Progenitor cell of endocrine pancreas (in vitro differentiated cells): ENCODE results near the gene HMCN2. TPM values are rescaled to one million over a fixed set of nuclear protein-coding genes. Genes with fewer than 3 reads are reported as not detected.
"Not testable (repeated sequence)": the region's sequence is repeated elsewhere in the genome, so short reads cannot be mapped to it uniquely, and the experiment has no call there.

Experiments used
- DNase-seq: peaks from one replicate; pipeline ENCODE4 v3.0.0; 2021; ENCODE audit warnings: low spot score; ENCODE audit not compliant: unreplicated experiment
- H3K27ac Mint-ChIP-seq: 2 replicates; pipeline ENCODE4 v1.8.0; 2021; ENCODE audit warnings: mild to moderate bottlenecking, moderate library complexity, mixed read lengths
- H3K27me3 Mint-ChIP-seq: 2 replicates; pipeline ENCODE4 v1.8.0; 2021; ENCODE audit warnings: mixed read lengths
- H3K36me3 Mint-ChIP-seq: 2 replicates; pipeline ENCODE4 v1.8.0; 2022; ENCODE audit warnings: mixed read lengths; ENCODE audit not compliant: insufficient read depth
- H3K4me1 Mint-ChIP-seq: 2 replicates; pipeline ENCODE4 v1.8.0; 2021; ENCODE audit warnings: low read depth, mixed read lengths
- H3K4me3 Mint-ChIP-seq: 2 replicates; pipeline ENCODE4 v1.8.0; 2021; ENCODE audit warnings: low read depth, mild to moderate bottlenecking, moderate library complexity, mixed read lengths
- H3K9me3 Mint-ChIP-seq: 2 replicates; pipeline ENCODE4 v1.8.0; 2021; ENCODE audit warnings: low read depth, mixed read lengths
- CTCF ChIP-seq: fragments of 200-600 bp; sonication (generic); IDR thresholded peaks from one replicate; pipeline ENCODE4 v1.5.0; 2021; ENCODE audit warnings: antibody characterized with exemption, mild to moderate bottlenecking; ENCODE audit not compliant: unreplicated experiment
- total RNA-seq: library from RNA; stranded (reverse); gene quantifications from 2 replicates; pipeline ENCODE4 v1.2.1, GENCODE V29; 2021

The HMCN2 gene
- total RNA-seq, 1 donor from 2014 or later: 0.26 TPM

DNA sequence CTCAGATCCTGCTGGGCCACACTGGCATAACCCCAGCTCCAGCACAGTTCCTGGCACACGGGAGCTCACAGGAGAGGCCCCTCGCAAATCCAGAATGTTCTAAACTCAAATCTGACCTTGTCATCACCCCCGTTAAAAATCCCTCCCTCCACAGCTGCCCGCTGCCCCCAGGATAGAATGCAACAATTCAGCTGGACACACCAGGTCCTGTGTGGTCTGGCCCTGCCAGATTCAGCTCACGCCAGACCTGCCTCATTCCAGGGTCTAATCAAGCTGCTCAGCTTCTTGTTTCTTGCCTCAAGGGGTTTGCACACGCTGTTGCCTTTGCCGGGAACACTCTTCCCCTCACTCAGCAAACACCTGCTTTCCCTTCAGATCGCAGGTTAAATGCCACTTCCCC, 134.2 kb downstream of the HMCN2 start:
- no peaks in the 10 kb centered on the region for H3K4me1 Mint-ChIP-seq
- no peak for DNase-seq
- TF ChIP-seq CTCF: no peak
- no peaks in the 10 kb centered on the region for H3K36me3 Mint-ChIP-seq
- H3K9me3 Mint-ChIP-seq: no peaks in the 10 kb centered on the region
- H3K27ac Mint-ChIP-seq: no peak overlapping the region
- no peak overlapping the region for H3K4me3 Mint-ChIP-seq
- no peaks in the 10 kb centered on the region for H3K27me3 Mint-ChIP-seq

DNA sequence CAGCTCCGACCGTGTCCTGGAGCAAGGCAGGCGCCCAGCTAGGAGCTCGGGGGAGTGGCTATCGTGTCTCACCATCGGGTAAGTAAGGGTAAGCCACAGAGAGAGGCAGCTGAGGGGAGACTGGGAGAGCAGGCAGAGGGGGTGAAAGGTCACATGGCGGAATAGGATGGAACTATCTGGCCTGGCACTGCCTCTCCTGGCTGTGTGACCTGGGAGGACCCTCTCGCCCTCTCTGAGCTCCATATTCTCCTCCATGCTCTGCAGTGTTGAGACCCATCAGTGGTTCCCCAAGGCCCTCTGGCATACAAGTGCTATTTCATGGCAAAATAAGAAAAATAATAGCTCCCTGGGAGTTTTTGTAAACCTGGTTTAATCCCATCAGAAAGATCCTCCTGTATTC, 135.3 kb downstream of the HMCN2 start:
- no peak for DNase-seq
- H3K27ac Mint-ChIP-seq: no peak overlapping the region
- H3K36me3 Mint-ChIP-seq: no peaks in the 10 kb centered on the region
- H3K4me3 Mint-ChIP-seq: no peak overlapping the region
- H3K27me3 Mint-ChIP-seq: no peaks in the 10 kb centered on the region
- H3K4me1 Mint-ChIP-seq: no peaks in the 10 kb centered on the region
- no peak for TF ChIP-seq CTCF
- H3K9me3 Mint-ChIP-seq: no peaks in the 10 kb centered on the region

DNA sequence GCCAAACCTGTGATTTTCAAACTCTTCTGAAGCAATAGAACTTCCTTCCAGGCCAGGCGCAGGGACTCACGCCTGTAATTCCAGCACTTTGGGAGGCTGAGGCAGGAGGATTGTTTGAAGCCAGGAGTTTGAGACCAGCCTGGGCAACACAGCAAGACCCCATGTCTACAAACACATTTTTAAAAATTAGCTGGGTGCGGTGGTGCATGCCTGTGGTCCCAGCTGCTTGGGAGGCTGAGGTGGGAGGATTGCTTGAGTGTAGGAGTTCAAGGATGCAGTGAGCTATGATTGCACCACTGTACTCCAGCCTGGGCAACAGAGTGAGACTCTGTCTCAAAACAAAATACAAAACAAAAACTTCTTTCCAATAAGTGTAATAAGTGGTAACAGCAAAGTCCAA, 136.2 kb downstream of the HMCN2 start:
- H3K36me3 Mint-ChIP-seq, H3K4me3 Mint-ChIP-seq, DNase-seq, H3K9me3 Mint-ChIP-seq, H3K4me1 Mint-ChIP-seq, H3K27ac Mint-ChIP-seq, H3K27me3 Mint-ChIP-seq: not testable (repeated sequence)

GRCh38 chr9:130402243-130402642, 136.7 kb downstream of the HMCN2 start:
- Mint-ChIP-seq H3K4me3 (no peak overlapping the region), H3K27ac (no peak overlapping the region), H3K27me3 (no peaks in the 10 kb centered on the region), H3K4me1 (no peaks in the 10 kb centered on the region), H3K36me3 (no peaks in the 10 kb centered on the region), H3K9me3 (no peaks in the 10 kb centered on the region)
- TF ChIP-seq CTCF: no peak
- no peak for DNase-seq

GRCh38 chr9:130402645-130403440, 137.3 kb downstream of the HMCN2 start:
- H3K27ac Mint-ChIP-seq: no peak overlapping the region
- no peaks in the 10 kb centered on the region for H3K36me3 Mint-ChIP-seq

More at GRCh38 chr9:130402645-130403440, 137.3 kb downstream of the HMCN2 start:
- Mint-ChIP-seq H3K9me3 (no peaks in the 10 kb centered on the region), H3K4me3 (no peak overlapping the region), H3K4me1 (no peaks in the 10 kb centered on the region), H3K27me3 (no peaks in the 10 kb centered on the region)
- no peak for TF ChIP-seq CTCF
- no peak for DNase-seq
